HAP-1 (cell line): ENCODE measurements around the gene SYNJ2.

Source experiments
- DNase-seq, 2 experiments: peaks; one replicate each; pipeline ENCODE4 v3.0.0-alpha.2; 2016 to 2020; ENCODE audit warnings: low spot score in 2 of 2
- H3K27me3 ChIP-seq: fragments of 250-450 bp; sonication (Bioruptor Pico); 2 replicates; pipeline ENCODE4 v1.5.1; 2020; ENCODE audit warnings: low read depth, mild to moderate bottlenecking, moderate library complexity
- H3K36me3 ChIP-seq: fragments of 250-450 bp; sonication (Bioruptor Pico); replicated peaks from 2 replicates; pipeline ENCODE4 v1.5.1; 2020; ENCODE audit warnings: mild to moderate bottlenecking
- H3K4me1 ChIP-seq: fragments of 250-450 bp; sonication (Bioruptor Pico); 2 replicates; pipeline ENCODE4 v1.5.1; 2020; ENCODE audit warnings: mild to moderate bottlenecking
- H3K4me3 ChIP-seq: fragments of 250-450 bp; sonication (Bioruptor Pico); 2 replicates; pipeline ENCODE4 v1.5.1; 2020; ENCODE audit warnings: mild to moderate bottlenecking, moderate library complexity
- H3K9me3 ChIP-seq: fragments of 250-450 bp; sonication (Bioruptor Pico); 2 replicates; pipeline ENCODE4 v1.5.1; 2020; ENCODE audit warnings: mild to moderate bottlenecking, moderate library complexity
- in situ Hi-C: fragments of 300-500 bp; cut with MboI; formaldehyde crosslinking; loops from 3 replicates; pipeline ENCODE4 v1.14.3; 2020; ENCODE audit warnings: low sequenced_read_pairs, inconsistent platforms, mixed read lengths

SYNJ2 gene

GRCh38 chr6:158011478-158011920, 29.8 kb downstream of the SYNJ2 start:
- no peaks in the 10 kb centered on the region for H3K9me3 ChIP-seq
- H3K27me3 ChIP-seq = no peaks in the 10 kb centered on the region
- DNase-seq = no peak
- H3K36me3 ChIP-seq = no peaks in the 10 kb centered on the region
- no peak overlapping the region for H3K4me3 ChIP-seq
- in situ Hi-C loops = no loop called here
- no peaks in the 10 kb centered on the region for H3K4me1 ChIP-seq

- no peak overlapping the region for H3K4me3 ChIP-seq
- in situ Hi-C loops = no loop called here
Observed at GRCh38 chr6:158011980-158012566, 30.4 kb downstream of the SYNJ2 start.

DNA sequence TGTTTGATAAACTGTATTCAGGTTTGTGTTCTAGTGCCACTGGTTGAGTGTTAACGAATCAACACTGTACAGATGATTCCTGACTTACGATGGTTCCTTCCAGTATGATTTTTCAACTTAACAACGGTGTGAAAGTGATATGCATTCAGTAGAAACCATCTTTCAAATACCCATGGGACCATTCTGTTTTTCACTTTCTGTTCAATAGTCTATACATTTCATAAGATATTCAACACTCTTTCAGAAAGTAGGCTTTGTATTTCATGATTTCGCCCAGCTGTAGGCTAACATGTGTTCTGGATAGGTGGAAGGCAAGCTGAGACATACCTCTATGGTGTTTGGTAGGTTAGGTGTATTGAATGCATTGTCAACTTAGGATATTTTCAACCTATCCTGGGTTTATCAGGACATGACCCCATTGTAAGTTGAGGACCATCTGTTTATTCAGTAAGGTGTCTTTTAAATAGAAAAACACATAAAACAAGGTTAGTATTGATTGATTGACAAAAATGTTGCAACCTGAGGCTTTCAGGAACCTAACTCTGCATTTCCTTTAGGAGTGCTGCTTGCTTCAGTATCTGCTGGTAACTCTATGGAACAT, 32.3 kb downstream of the SYNJ2 start:
- no peaks in the 10 kb centered on the region for H3K4me1 ChIP-seq

More at GRCh38 chr6:158011980-158012566, 30.4 kb downstream of the SYNJ2 start:
- no peak for DNase-seq
- no peaks in the 10 kb centered on the region for H3K9me3 ChIP-seq
- no peaks in the 10 kb centered on the region for H3K4me1 ChIP-seq
- no peaks in the 10 kb centered on the region for H3K27me3 ChIP-seq
- no peaks in the 10 kb centered on the region for H3K36me3 ChIP-seq

DNA sequence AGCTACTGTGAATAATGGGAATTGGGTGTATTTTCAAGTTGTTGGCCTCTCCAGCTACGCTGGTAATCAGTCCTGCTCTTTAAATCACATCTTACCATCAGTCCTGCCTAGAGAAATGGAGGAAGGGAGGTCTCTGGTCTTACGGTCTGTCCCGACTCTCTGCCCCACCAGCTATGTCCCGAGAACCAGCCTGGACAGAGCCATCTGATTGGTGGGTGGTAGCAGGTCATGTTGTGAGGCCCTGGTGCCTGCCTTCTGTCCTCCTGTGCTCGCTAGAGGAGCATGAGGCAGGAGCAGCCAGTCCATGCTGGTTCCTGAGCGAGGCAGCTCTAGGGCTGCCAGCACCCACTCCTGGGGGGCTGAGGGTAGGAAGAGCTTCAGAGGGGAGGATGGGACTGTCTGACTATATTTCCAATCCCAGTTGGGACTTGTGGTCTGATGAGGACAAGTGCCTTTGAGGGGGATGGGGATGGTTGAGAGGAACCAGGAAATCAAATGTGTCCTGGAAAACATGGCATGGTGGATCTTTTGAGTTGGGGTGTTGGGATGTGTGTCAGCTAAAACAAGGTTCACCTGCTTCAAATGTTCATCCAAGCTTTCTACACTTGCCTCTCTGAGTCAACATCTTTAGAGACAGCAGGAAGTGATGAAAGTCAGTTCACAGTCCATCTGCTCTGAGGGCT, 33.0 kb downstream of the SYNJ2 start:
- H3K9me3 ChIP-seq = no peaks in the 10 kb centered on the region
- H3K4me1 ChIP-seq = no peaks in the 10 kb centered on the region
- no peak for DNase-seq
- no peak overlapping the region for H3K4me3 ChIP-seq
- in situ Hi-C loops = no loop called here
- H3K27me3 ChIP-seq = no peaks in the 10 kb centered on the region
- H3K36me3 ChIP-seq = no peaks in the 10 kb centered on the region

More for the DNA sequence above, 32.3 kb downstream of the SYNJ2 start:
- H3K9me3 ChIP-seq = no peaks in the 10 kb centered on the region
- in situ Hi-C loops = no loop called here
- DNase-seq = no peak
- H3K27me3 ChIP-seq = no peaks in the 10 kb centered on the region
- H3K36me3 ChIP-seq = no peaks in the 10 kb centered on the region
- no peak overlapping the region for H3K4me3 ChIP-seq

- no peaks in the 10 kb centered on the region for H3K9me3 ChIP-seq
- H3K4me3 ChIP-seq = no peak overlapping the region
- H3K27me3 ChIP-seq = no peaks in the 10 kb centered on the region
- no peaks in the 10 kb centered on the region for H3K36me3 ChIP-seq
- in situ Hi-C loops = no loop called here
- no peaks in the 10 kb centered on the region for H3K4me1 ChIP-seq
- no peak for DNase-seq
Observed at GRCh38 chr6:158015188-158015506, 33.5 kb downstream of the SYNJ2 start.

DNA sequence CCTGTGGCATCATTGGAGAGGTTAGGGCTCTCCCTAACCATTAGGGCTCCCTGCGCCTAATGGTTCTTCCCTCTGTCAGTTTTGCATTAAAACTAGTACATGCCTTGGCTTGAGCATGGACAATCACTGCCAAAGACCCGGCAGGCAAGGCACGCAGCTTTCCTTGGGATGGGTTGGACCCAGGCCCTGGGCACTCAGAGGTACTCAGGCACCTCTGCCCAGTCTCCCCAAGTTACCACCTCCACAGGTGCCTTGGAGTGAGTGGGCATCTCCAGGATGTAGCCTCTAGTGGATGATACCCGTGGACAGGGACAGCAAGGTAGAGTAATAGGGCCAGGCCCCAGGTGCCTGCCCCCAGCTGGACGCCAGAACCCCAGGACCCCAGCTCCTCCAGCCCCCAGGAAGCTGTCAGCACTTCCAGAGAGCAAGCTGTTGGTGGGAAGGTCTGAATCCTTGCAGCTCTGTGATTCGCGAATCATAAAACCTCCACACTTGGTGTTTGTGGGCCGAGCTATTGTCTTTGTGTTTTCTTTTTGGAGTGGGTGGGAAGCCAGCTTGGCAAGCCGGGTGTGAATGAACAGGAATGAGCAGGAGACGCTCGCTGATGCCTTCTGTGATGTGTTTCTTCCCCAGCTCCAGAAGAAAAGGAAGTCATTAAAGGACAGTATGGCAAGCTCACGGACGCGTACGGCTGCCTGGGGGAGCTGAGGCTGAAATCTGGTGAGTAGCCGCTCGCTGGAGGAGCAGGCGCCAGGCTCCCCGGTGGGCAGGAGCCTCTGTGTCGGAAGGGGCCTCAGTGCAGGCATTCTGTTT, 35.1 kb downstream of the SYNJ2 start:
- H3K27me3 ChIP-seq = no peaks in the 10 kb centered on the region
- in situ Hi-C loops = no loop called here
- no peak overlapping the region for H3K4me3 ChIP-seq
- 0 out of 2 replicates have a peak, but pooled peaks cover 3% of the 10 kb centered on the region for H3K36me3 ChIP-seq
- no peaks in the 10 kb centered on the region for H3K4me1 ChIP-seq
- no peaks in the 10 kb centered on the region for H3K9me3 ChIP-seq
- no peak for DNase-seq

DNA sequence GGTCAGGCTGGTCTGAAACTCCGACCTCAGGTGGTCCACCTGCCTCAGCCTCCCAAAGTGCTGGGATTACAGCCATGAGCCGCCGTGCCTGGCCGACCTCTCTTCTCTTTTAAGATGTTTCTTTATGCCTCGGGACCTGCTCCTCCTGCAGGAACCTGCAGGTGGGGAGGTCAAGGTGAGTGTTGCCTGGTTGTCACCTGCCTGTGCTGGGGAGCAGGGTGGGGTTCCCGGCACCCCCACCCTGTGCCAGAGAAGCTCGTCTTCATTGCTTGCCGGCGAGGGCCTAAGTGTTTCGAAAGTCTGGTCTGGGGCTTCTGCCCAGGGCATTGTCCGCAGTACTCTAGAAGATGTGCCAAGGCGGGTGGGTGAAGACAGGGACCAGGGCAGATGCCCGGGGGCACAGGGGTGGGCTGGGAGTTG, 36.0 kb downstream of the SYNJ2 start:
- Histone ChIP-seq H3K4me3 (no peak overlapping the region), H3K27me3 (no peaks in the 10 kb centered on the region), H3K9me3 (no peaks in the 10 kb centered on the region), H3K36me3 (0 out of 2 replicates have a peak, but pooled peaks cover 3% of the 10 kb centered on the region), H3K4me1 (no peaks in the 10 kb centered on the region)
- no peak for DNase-seq
- in situ Hi-C loops = no loop called here

DNA sequence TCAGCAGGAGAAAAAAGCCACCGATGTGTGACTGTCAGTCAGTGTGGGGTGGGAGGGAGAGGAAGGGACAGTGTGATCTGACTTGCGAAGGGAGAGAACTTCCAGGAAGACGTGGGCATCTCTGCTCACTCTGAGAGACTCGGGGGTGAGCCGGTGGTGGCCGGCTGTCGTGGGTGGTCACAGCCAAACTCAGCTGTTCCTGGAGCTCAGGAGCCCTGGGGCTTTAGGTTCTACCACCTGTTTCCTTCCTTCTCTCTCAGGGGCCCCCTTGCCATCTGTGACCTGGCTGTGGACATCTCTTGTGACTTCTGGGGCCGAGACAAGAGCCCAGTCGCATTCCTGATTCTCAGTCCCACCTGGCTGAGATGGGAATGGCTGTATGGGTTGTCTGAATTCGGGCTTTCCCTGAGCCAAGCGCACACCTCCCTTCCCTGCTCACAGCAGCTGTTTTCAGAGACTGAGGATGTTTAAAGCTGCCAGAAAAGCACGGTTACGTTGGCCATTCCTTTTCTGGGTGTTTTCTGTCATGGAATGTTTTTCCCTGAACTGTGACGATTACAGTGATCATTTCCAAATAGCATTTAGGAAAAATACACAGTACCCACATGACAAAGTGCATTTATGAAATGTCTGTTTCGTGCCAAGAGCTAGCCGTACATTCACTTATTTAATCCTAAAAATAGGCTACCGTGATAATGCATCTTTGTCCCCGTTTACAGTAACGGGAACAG, 36.5 kb downstream of the SYNJ2 start:
- no peak overlapping the region for H3K4me3 ChIP-seq
- no peaks in the 10 kb centered on the region for H3K4me1 ChIP-seq
- in situ Hi-C loops = no loop called here
- 0 out of 2 replicates have a peak, but pooled peaks cover 3% of the 10 kb centered on the region for H3K36me3 ChIP-seq
- no peaks in the 10 kb centered on the region for H3K27me3 ChIP-seq
- DNase-seq = no peak
- H3K9me3 ChIP-seq = no peaks in the 10 kb centered on the region

- H3K36me3 ChIP-seq = 0 out of 2 replicates have a peak, but pooled peaks cover 3% of the 10 kb centered on the region
- H3K9me3 ChIP-seq = no peaks in the 10 kb centered on the region
- in situ Hi-C loops = no loop called here
- H3K27me3 ChIP-seq = no peaks in the 10 kb centered on the region
- no peak for DNase-seq
- H3K4me3 ChIP-seq = no peak overlapping the region
- H3K4me1 ChIP-seq = no peaks in the 10 kb centered on the region
Observed at GRCh38 chr6:158018851-158019361, 37.2 kb downstream of the SYNJ2 start.

- Histone ChIP-seq H3K36me3 (0 out of 2 replicates have a peak, but pooled peaks cover 3% of the 10 kb centered on the region), H3K27me3 (no peaks in the 10 kb centered on the region), H3K4me1 (no peaks in the 10 kb centered on the region), H3K9me3 (no peaks in the 10 kb centered on the region), H3K4me3 (no peak overlapping the region)
- in situ Hi-C loops = no loop called here
- no peak for DNase-seq
Observed at GRCh38 chr6:158019416-158019815, 37.8 kb downstream of the SYNJ2 start.

DNA sequence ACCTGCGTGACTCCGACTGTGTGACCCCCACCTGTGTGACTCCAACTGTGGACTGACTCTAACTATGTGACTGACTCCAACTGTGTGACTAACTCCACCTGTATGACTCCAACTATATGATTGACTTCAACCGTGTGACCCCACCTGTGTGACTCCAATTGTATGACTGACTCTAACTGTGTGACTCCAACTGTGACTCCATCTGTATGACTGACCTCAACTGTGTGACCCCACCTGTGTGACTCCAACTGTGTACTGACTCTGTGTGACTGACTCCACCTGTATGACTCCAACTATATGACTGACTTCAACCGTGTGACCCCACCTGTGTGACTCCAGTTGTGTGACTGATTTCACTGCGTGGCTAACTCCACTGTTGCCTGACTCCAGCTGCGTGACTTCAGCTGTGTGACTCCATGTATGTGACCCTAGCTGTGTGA, 38.6 kb downstream of the SYNJ2 start:
- Histone ChIP-seq H3K9me3 (no peaks in the 10 kb centered on the region), H3K27me3 (no peaks in the 10 kb centered on the region), H3K36me3 (0 out of 2 replicates have a peak, but pooled peaks cover 3% of the 10 kb centered on the region), H3K4me3 (no peak overlapping the region), H3K4me1 (no peaks in the 10 kb centered on the region)
- DNase-seq = no peak
- in situ Hi-C loops = no loop called here

- DNase-seq = no peak
- H3K36me3 ChIP-seq = 0 out of 2 replicates have a peak, but pooled peaks cover 3% of the 10 kb centered on the region
- H3K27me3 ChIP-seq = no peaks in the 10 kb centered on the region
- no peaks in the 10 kb centered on the region for H3K9me3 ChIP-seq
- no peaks in the 10 kb centered on the region for H3K4me1 ChIP-seq
- in situ Hi-C loops = no loop called here
- no peak overlapping the region for H3K4me3 ChIP-seq
Observed at GRCh38 chr6:158020811-158021210, 39.1 kb downstream of the SYNJ2 start.

DNA sequence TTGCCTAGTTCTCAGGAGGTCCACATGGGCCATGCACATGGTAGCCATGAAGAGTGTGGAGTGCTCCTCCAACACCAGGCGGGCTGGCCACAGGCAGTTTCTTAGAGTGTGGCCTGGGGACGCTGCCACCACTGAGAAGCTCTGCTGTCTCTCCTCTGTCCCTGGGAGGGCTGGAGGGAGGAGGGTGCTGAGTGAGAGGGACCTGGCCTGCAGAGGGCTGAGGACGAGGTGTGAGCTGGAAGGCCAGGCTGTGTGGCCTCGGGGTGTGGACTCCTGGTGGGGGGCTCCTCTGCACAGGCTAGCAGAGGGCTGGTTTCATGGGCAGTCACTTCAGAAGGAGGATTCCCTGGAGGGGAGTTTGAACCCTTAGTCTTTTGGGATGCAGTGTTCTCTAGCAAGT, 39.7 kb downstream of the SYNJ2 start:
- Histone ChIP-seq H3K4me1 (no peaks in the 10 kb centered on the region), H3K4me3 (no peak overlapping the region), H3K27me3 (no peaks in the 10 kb centered on the region), H3K36me3 (0 out of 2 replicates have a peak, but pooled peaks cover 3% of the 10 kb centered on the region), H3K9me3 (no peaks in the 10 kb centered on the region)
- in situ Hi-C loops = no loop called here
- DNase-seq = no peak
